HUES64 (cell line): ENCODE data around the gene ONECUT3.

Experiments used
- H3K27ac ChIP-seq: 2 replicates; pipeline ENCODE4 v1.7.0; 2013; ENCODE audit warnings: low read depth, low read length, inconsistent platforms
- H3K27me3 ChIP-seq: 2 replicates; pipeline ENCODE4 v1.6.1; 2013; ENCODE audit warnings: mild to moderate bottlenecking, low read length; ENCODE audit not compliant: insufficient read depth
- H3K36me3 ChIP-seq: 2 replicates; pipeline ENCODE4 v1.6.1; 2013; ENCODE audit warnings: mild to moderate bottlenecking, low read length; ENCODE audit not compliant: insufficient read depth
- H3K4me1 ChIP-seq: 2 replicates; pipeline ENCODE4 v1.6.1; 2013; ENCODE audit warnings: mild to moderate bottlenecking, low read length, moderate library complexity; ENCODE audit not compliant: insufficient read depth
- H3K4me3 ChIP-seq: 2 replicates; pipeline ENCODE4 v1.5.1; 2013; ENCODE audit warnings: mild to moderate bottlenecking, low read length, moderate library complexity
- H3K9ac ChIP-seq: 2 replicates; pipeline ENCODE4 v1.6.1; 2013; ENCODE audit warnings: mild to moderate bottlenecking, low read depth, low read length
- H3K9me3 ChIP-seq: 2 replicates; pipeline ENCODE4 v1.6.1; 2013; ENCODE audit warnings: low read depth, low read length; ENCODE audit not compliant: insufficient read depth
- whole genome bisulfite sequencing: fragments of 150-250, 120-280 bp; methylation state at CpG from one replicate; pipeline ENCODE4 v1.1.7; 2013; ENCODE audit warnings: missing lambda C conversion rate; 5-methylcytosine and 5-hydroxymethylcytosine counted together

The ONECUT3 gene

GRCh38 chr19:1719519-1719918 lies 33.8 kb upstream of the ONECUT3 start:
- Histone ChIP-seq H3K4me1 (no peaks in the 10 kb centered on the region), H3K9ac (no peak overlapping the region), H3K9me3 (no peaks in the 10 kb centered on the region), H3K27me3 (peaks cover 45% of the 10 kb centered on the region), H3K27ac (no peak overlapping the region), H3K36me3 (no peaks in the 10 kb centered on the region), H3K4me3 (no peak overlapping the region)
- 94% methylated on average over 5 of the region's 5 CpGs for WGBS

GRCh38 chr19:1720237-1720636 lies 33.1 kb upstream of the ONECUT3 start:
- 74% methylated on average over 14 of the region's 14 CpGs for WGBS
- H3K27me3 ChIP-seq: peaks cover 52% of the 10 kb centered on the region
- H3K4me3 ChIP-seq: no peak overlapping the region
- H3K27ac ChIP-seq: no peak overlapping the region
- H3K9ac ChIP-seq: no peak overlapping the region
- H3K36me3 ChIP-seq: no peaks in the 10 kb centered on the region
- H3K4me1 ChIP-seq: no peaks in the 10 kb centered on the region
- H3K9me3 ChIP-seq: no peaks in the 10 kb centered on the region

GRCh38 chr19:1725100-1726064 lies 27.9 kb upstream of the ONECUT3 start:
- Histone ChIP-seq H3K27me3 (peaks cover 45% of the 10 kb centered on the region), H3K4me3 (peak overlapping the region; percentile 57), H3K27ac (no peak overlapping the region), H3K4me1 (no peaks in the 10 kb centered on the region), H3K9me3 (no peaks in the 10 kb centered on the region), H3K9ac (no peak overlapping the region), H3K36me3 (no peaks in the 10 kb centered on the region)
- whole genome bisulfite sequencing: 6% methylated on average over 89 of the region's 90 CpGs

GRCh38 chr19:1728816-1729567 lies 24.3 kb upstream of the ONECUT3 start:
- Histone ChIP-seq H3K4me1 (no peaks in the 10 kb centered on the region), H3K9me3 (no peaks in the 10 kb centered on the region), H3K36me3 (no peaks in the 10 kb centered on the region), H3K9ac (no peak overlapping the region), H3K27me3 (peaks cover 47% of the 10 kb centered on the region), H3K4me3 (no peak overlapping the region), H3K27ac (no peak overlapping the region)
- 89% methylated on average over 33 of the region's 33 CpGs for WGBS

- Histone ChIP-seq H3K9me3 (no peaks in the 10 kb centered on the region), H3K27ac (no peak overlapping the region), H3K4me3 (no peak overlapping the region), H3K9ac (no peak overlapping the region), H3K4me1 (no peaks in the 10 kb centered on the region), H3K36me3 (no peaks in the 10 kb centered on the region), H3K27me3 (peaks cover 53% of the 10 kb centered on the region)
- 87% methylated on average over 19 of the region's 19 CpGs for WGBS
Observed at GRCh38 chr19:1729568-1729925, 23.8 kb upstream of the ONECUT3 start.

GRCh38 chr19:1730157-1730556 lies 23.1 kb upstream of the ONECUT3 start:
- Histone ChIP-seq H3K9ac (no peak overlapping the region), H3K27ac (no peak overlapping the region), H3K36me3 (no peaks in the 10 kb centered on the region), H3K27me3 (peaks cover 53% of the 10 kb centered on the region), H3K4me1 (no peaks in the 10 kb centered on the region), H3K4me3 (no peak overlapping the region), H3K9me3 (no peaks in the 10 kb centered on the region)
- 90% methylated on average over 12 of the region's 17 CpGs for WGBS

GRCh38 chr19:1734321-1734966 lies 18.9 kb upstream of the ONECUT3 start:
- peaks cover 34% of the 10 kb centered on the region for H3K27me3 ChIP-seq
- no peak overlapping the region for H3K9ac ChIP-seq
- 23% methylated on average over 28 of the region's 28 CpGs for WGBS
- no peak overlapping the region for H3K27ac ChIP-seq
- no peaks in the 10 kb centered on the region for H3K36me3 ChIP-seq
- H3K4me3 ChIP-seq: peak overlapping the region; percentile 10; the same call in 1 of the 2 replicates
- no peaks in the 10 kb centered on the region for H3K4me1 ChIP-seq
- no peaks in the 10 kb centered on the region for H3K9me3 ChIP-seq

- Histone ChIP-seq H3K27ac (no peak overlapping the region), H3K36me3 (no peaks in the 10 kb centered on the region)
- WGBS: 83% methylated on average over 3 of the region's 3 CpGs
Observed at GRCh38 chr19:1736280-1736679, 17.0 kb upstream of the ONECUT3 start.

GRCh38 chr19:1736927-1737326 lies 16.4 kb upstream of the ONECUT3 start:
- Histone ChIP-seq H3K36me3 (no peaks in the 10 kb centered on the region), H3K27me3 (peaks cover 37% of the 10 kb centered on the region), H3K9ac (no peak overlapping the region), H3K27ac (no peak overlapping the region), H3K4me1 (no peaks in the 10 kb centered on the region), H3K9me3 (no peaks in the 10 kb centered on the region), H3K4me3 (no peak overlapping the region)
- 65% methylated on average over 22 of the region's 22 CpGs for WGBS

More at GRCh38 chr19:1736280-1736679, 17.0 kb upstream of the ONECUT3 start:
- H3K4me3 ChIP-seq: no peak overlapping the region
- peaks cover 36% of the 10 kb centered on the region for H3K27me3 ChIP-seq
- no peaks in the 10 kb centered on the region for H3K4me1 ChIP-seq
- H3K9ac ChIP-seq: no peak overlapping the region
- H3K9me3 ChIP-seq: no peaks in the 10 kb centered on the region

- 86% methylated on average over 11 of the region's 11 CpGs for WGBS
- Histone ChIP-seq H3K27me3 (peaks cover 38% of the 10 kb centered on the region), H3K4me3 (no peak overlapping the region), H3K36me3 (no peaks in the 10 kb centered on the region), H3K9me3 (no peaks in the 10 kb centered on the region), H3K9ac (no peak overlapping the region), H3K4me1 (no peaks in the 10 kb centered on the region), H3K27ac (no peak overlapping the region)
Observed at GRCh38 chr19:1739960-1740629, 13.2 kb upstream of the ONECUT3 start.
